ENCODE data around the gene PTTG1IP. TPM values are rescaled to one million over a fixed set of nuclear protein-coding genes. Genes with fewer than 3 reads are reported as not detected.

The PTTG1IP gene
- total RNA-seq, 4 donors from 2014 or later: 108 to 202 (median 146) TPM

DNA sequence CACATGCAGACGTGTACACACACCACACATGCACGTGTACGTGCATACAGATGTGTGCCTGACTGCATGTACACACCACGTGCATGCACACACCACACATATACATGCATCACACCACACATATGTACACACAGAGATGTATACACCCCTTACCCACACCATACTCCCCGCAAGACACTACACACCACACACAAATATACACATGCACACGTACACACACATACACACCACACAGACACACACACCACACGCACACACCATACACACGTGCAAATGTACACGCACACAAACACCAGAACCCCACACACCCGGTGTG, 37.5 kb upstream of the PTTG1IP start:
- no peaks in the 10 kb centered on the region for H3K27me3 ChIP-seq
- intact Hi-C loops (cut with DNase I; ENCODE audit: low total_unique reads): no loop called here
- no peaks in the 10 kb centered on the region for H3K4me1 ChIP-seq
- H3K4me3 ChIP-seq: no peak overlapping the region
- no peaks in the 10 kb centered on the region for H3K9me3 ChIP-seq
- DNase-seq: no peak
- no peak for TF ChIP-seq POLR2A (IDR thresholded peaks at IDR 0.05)
- TF ChIP-seq, protein P1, sequence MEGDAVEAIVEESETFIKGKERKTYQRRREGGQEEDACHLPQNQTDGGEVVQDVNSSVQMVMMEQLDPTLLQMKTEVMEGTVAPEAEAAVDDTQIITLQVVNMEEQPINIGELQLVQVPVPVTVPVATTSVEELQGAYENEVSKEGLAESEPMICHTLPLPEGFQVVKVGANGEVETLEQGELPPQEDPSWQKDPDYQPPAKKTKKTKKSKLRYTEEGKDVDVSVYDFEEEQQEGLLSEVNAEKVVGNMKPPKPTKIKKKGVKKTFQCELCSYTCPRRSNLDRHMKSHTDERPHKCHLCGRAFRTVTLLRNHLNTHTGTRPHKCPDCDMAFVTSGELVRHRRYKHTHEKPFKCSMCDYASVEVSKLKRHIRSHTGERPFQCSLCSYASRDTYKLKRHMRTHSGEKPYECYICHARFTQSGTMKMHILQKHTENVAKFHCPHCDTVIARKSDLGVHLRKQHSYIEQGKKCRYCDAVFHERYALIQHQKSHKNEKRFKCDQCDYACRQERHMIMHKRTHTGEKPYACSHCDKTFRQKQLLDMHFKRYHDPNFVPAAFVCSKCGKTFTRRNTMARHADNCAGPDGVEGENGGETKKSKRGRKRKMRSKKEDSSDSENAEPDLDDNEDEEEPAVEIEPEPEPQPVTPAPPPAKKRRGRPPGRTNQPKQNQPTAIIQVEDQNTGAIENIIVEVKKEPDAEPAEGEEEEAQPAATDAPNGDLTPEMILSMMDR (IDR thresholded peaks at IDR 0.05): no peak
- H3K27ac ChIP-seq: no peak overlapping the region
- H3K36me3 ChIP-seq: no peaks in the 10 kb centered on the region

DNA sequence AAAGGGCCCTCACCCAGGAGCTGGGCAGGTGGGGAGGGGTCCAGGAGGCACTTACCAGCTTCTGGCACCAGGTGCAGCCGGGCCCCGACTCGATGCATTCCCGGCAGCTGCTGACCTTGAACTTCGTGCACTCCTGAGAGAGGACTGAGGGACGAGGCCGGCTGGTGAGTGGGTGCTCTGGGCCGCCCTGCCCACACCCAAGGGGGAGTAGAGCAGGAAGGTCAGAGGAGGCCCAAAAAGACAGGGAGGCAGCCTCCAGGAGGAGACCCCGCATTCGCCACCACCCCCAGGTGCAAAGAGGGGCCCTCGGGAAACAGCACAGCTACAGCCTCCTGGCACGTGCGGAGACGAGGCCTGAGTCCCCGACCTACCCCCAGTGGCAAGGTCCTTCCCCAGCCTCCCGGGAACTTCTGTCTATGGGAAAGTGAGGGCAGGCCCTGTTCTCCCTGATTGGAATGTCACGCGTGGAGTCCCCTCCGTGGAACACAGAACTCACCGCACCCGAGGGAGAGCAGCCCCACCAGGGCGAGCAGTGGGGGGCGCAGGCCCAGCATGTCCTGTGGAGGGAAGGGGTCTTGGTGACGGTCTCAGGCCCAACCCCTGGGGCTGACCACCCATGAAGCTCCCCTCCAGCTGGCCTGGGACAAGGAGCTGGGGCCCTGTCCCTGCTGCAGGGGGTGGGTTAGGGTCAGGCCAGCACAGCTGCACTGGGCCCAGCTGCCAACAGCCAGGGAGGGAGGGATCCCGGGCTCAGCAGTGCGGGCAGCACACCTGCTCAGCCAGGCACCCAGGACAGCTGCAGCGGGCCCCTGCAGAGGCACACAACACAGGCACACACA, 37.0 kb upstream of the PTTG1IP start:
- intact Hi-C loops (cut with DNase I; ENCODE audit: low total_unique reads): no loop called here
- no peaks in the 10 kb centered on the region for H3K9me3 ChIP-seq
- no peak for TF ChIP-seq POLR2A (IDR thresholded peaks at IDR 0.05)
- TF ChIP-seq, protein P1 (IDR thresholded peaks at IDR 0.05): no peak
- no peak for DNase-seq
- H3K27me3 ChIP-seq: no peaks in the 10 kb centered on the region
- H3K27ac ChIP-seq: no peak overlapping the region
- no peak overlapping the region for H3K4me3 ChIP-seq
- no peaks in the 10 kb centered on the region for H3K36me3 ChIP-seq
- H3K4me1 ChIP-seq: no peaks in the 10 kb centered on the region

DNA sequence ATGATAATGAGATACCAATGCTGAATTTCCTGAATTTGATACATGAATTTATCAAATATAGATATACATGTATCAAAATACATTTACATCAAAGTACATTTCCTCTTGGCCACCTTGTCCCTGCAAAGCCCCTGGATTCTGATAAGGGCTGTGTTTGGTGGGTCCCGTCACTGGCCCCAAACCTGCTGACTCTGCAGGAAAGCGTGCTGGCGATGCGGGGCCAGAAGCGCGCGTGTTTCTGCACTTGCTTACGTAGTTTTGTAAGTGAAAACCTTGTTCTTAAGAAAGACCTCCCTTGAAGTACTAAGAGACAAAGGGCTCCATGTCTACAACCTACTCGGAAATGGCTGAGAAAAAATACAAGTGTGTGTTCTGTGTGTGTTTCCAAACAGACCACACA, 36.2 kb upstream of the PTTG1IP start:
- intact Hi-C loops (cut with DNase I; ENCODE audit: low total_unique reads): no loop called here
- Histone ChIP-seq H3K4me3 (no peak overlapping the region), H3K4me1 (no peaks in the 10 kb centered on the region), H3K27me3 (no peaks in the 10 kb centered on the region), H3K27ac (no peak overlapping the region), H3K36me3 (no peaks in the 10 kb centered on the region), H3K9me3 (no peaks in the 10 kb centered on the region)
- DNase-seq: no peak
- TF ChIP-seq, protein P1 (IDR thresholded peaks at IDR 0.05): no peak
- no peak for TF ChIP-seq POLR2A (IDR thresholded peaks at IDR 0.05)

DNA sequence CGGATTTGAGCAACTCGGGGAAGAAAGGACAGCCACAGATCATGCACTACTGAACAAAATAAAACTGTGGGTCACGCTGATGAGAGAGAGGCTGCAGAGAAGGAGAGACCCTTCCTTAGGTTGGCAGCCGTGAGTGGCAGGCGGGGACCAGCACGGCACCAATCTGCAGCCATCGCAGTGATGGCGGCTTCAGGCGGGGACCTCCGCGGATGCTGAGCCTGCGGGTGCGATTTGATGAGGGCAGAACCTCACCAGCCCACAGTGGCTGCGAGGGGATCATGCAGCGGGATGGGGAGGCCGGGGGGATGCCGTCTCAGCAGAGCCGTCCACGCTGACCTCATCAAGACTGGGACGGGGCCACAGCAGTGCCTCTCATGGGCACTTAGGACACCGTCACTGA, 35.4 kb upstream of the PTTG1IP start:
- H3K4me1 ChIP-seq: no peaks in the 10 kb centered on the region
- H3K36me3 ChIP-seq: no peaks in the 10 kb centered on the region
- no peak for DNase-seq
- no peak overlapping the region for H3K4me3 ChIP-seq
- no peak overlapping the region for H3K27ac ChIP-seq
- no peaks in the 10 kb centered on the region for H3K9me3 ChIP-seq
- TF ChIP-seq POLR2A (IDR thresholded peaks at IDR 0.05): no peak
- TF ChIP-seq, protein P1 (IDR thresholded peaks at IDR 0.05): no peak
- H3K27me3 ChIP-seq: no peaks in the 10 kb centered on the region
- intact Hi-C loops (cut with DNase I; ENCODE audit: low total_unique reads): no loop called here

DNA sequence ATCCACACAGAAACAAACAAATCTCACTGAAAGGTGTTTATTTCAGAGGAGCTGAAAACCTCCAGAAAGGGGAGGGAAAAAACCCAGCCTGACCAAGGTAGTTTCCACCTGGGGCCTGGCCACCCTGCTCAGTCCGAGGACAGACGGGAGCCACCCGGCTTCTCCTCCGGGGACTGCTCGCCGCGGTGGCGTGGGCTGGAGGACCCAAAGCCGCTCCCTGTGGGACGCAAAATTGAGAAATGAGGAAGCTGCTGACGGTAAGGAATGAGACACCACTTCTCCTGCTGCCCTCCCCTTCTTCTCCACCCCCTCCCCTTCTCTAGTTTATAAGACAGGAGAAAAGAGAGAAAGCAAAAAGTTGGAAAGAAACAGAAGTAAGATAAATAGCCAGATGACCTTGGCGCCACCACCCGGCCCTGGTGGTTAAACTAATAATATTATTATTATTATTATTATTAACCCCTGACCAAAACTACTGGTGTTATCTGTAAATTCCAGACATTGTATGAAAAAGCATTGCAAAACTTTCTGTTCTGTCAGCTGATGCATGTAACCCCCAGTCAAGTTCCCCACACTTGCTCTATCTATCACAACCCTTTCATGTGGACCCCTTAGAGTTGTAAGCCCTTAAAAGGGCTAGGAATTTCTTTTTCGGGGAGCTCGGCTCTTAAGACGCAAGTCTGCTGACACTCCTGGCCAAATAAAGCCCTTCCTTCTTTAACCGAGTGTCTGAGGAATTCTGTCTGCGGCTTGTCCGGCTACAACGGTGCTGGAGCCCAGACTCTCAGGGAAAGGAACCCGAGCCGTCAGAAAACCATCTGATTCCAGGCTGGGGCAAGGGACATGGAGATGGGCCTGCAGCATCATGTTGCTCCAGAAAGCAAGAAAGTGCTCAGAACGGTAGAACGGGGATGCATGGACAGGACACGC, 34.7 kb upstream of the PTTG1IP start:
- H3K4me1 ChIP-seq: no peaks in the 10 kb centered on the region
- H3K27ac ChIP-seq: no peak overlapping the region
- no peaks in the 10 kb centered on the region for H3K36me3 ChIP-seq
- no peak for DNase-seq
- TF ChIP-seq POLR2A (IDR thresholded peaks at IDR 0.05): no peak
- TF ChIP-seq, protein P1 (IDR thresholded peaks at IDR 0.05): no peak
- intact Hi-C loops (cut with DNase I; ENCODE audit: low total_unique reads): no loop called here
- no peak overlapping the region for H3K4me3 ChIP-seq
- H3K9me3 ChIP-seq: no peaks in the 10 kb centered on the region
- no peaks in the 10 kb centered on the region for H3K27me3 ChIP-seq

Measured in uterus (tissue), 4 donors.